ENCODE measurements around the gene COL6A2. TPM values are rescaled to one million over a fixed set of nuclear protein-coding genes. Genes with fewer than 3 reads are reported as not detected.
"Not testable (repeated sequence)": the region's sequence is repeated elsewhere in the genome, so short reads cannot be mapped to it uniquely, and the experiment has no call there.

COL6A2 gene
- total and polyA plus RNA-seq, 9 donors, result 481 to 1,002 (median 671) TPM

- no peaks in the 10 kb centered on the region for H3K9me3 ChIP-seq (replicated peaks; ENCODE audit: control insufficient read depth, low read depth, low read length)
- peaks cover 23% of the 10 kb centered on the region for H3K27me3 ChIP-seq (ENCODE audit: control insufficient read depth, insufficient read depth, low read length)
- no peak for DNase-seq
- no peak overlapping the region for H3K4me3 ChIP-seq (ENCODE audit: low read length)
- 88% methylated on average over 18 of the region's 21 CpGs for WGBS (ENCODE audit: insufficient coverage)
- H3K27ac ChIP-seq (ENCODE audit: low read length), result no peak overlapping the region
- no peaks in the 10 kb centered on the region for H3K36me3 ChIP-seq (ENCODE audit: control insufficient read depth, insufficient read depth, low read length)
- peaks cover 6% of the 10 kb centered on the region for H3K4me1 ChIP-seq (ENCODE audit: control insufficient read depth, insufficient read depth, low read length)
Measured at GRCh38 chr21:46142582-46143473, 44.9 kb downstream of the COL6A2 start.

DNA sequence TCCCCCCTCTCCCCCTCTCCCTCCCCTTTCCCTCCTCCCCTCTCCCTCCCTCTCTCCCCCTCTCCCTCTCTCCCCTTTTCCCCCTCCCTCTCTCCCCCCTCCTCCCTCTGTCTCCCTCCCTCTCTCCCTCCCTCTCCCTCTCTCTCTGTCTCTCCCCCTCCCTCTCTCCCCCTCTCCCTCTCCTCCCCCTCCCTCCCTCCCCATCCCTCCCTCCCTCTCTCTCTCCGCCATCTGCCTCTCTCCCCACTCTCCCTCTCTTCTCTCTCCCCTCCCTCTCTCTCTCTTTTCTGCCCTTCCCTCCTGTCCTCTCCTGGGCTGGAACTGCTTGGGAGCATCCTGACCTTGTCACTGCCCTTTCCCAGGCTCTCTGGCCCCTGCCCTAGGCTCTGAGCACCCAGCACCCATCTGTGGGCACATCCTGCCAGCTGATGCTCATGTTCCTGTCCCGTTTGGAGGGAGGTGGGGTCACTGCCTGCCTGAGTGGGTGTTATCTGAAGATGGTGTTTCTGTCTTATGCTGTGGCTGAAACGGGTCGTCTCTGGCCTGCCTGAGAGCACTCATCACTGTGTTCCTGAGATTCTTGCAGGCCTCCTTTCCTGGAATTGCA is 46.7 kb downstream of the COL6A2 start:
- Histone ChIP-seq H3K4me1 (ENCODE audit: control insufficient read depth, insufficient read depth, low read length) (peaks cover 6% of the 10 kb centered on the region), H3K9me3 (replicated peaks; ENCODE audit: control insufficient read depth, low read depth, low read length) (no peaks in the 10 kb centered on the region), H3K27me3 (ENCODE audit: control insufficient read depth, insufficient read depth, low read length) (peaks cover 22% of the 10 kb centered on the region), H3K36me3 (ENCODE audit: control insufficient read depth, insufficient read depth, low read length) (no peaks in the 10 kb centered on the region), H3K27ac (ENCODE audit: low read length) (no peak overlapping the region), H3K4me3 (ENCODE audit: low read length) (no peak overlapping the region)
- WGBS (ENCODE audit: insufficient coverage), result 19% methylated on average over 3 of the region's 4 CpGs
- no peak for DNase-seq

DNA sequence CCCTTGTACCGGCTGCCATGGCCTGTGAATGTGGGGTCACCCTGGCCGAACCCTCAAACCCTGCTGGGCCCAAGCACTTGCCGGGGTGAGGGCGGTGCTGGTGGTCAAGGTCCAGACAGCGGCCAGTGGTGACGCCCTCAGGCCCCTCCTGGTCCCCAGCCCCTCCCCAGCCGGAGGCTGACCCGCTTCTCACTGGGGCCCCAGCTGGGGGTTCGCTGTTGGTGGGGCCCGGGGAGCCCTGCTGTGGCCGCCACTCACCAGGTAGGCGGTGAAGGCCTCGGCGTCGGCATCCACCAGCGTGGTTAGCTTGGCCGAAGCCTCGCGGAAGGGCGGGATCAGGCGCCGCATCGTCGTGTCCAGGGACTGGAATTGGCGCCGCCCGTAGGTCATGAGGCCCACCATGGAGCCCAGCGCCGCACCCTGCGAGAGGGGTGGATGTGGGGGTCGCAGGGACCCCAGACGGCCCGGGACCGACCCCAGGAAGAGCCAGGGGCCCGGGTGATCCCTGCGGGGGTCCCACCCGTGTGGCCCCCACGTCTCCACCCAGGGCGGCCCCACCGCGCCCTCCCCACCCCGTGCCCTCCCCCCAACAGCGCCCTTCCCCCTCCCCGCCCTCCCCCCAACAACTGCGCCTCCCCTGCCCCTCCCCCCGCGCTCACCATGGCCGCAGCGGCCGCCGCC is 47.4 kb downstream of the COL6A2 start:
- H3K4me1 ChIP-seq (ENCODE audit: control insufficient read depth, insufficient read depth, low read length), result peaks cover 9% of the 10 kb centered on the region
- 95% methylated on average over 28 of the region's 51 CpGs for WGBS (ENCODE audit: insufficient coverage)
- H3K36me3 ChIP-seq (ENCODE audit: control insufficient read depth, insufficient read depth, low read length), result no peaks in the 10 kb centered on the region
- H3K9me3 ChIP-seq (replicated peaks; ENCODE audit: control insufficient read depth, low read depth, low read length), result no peaks in the 10 kb centered on the region
- H3K27me3 ChIP-seq (ENCODE audit: control insufficient read depth, insufficient read depth, low read length), result peaks cover 15% of the 10 kb centered on the region
- DNase-seq, result no peak
- H3K27ac ChIP-seq (ENCODE audit: low read length), result no peak overlapping the region
- no peak overlapping the region for H3K4me3 ChIP-seq (ENCODE audit: low read length)

DNA sequence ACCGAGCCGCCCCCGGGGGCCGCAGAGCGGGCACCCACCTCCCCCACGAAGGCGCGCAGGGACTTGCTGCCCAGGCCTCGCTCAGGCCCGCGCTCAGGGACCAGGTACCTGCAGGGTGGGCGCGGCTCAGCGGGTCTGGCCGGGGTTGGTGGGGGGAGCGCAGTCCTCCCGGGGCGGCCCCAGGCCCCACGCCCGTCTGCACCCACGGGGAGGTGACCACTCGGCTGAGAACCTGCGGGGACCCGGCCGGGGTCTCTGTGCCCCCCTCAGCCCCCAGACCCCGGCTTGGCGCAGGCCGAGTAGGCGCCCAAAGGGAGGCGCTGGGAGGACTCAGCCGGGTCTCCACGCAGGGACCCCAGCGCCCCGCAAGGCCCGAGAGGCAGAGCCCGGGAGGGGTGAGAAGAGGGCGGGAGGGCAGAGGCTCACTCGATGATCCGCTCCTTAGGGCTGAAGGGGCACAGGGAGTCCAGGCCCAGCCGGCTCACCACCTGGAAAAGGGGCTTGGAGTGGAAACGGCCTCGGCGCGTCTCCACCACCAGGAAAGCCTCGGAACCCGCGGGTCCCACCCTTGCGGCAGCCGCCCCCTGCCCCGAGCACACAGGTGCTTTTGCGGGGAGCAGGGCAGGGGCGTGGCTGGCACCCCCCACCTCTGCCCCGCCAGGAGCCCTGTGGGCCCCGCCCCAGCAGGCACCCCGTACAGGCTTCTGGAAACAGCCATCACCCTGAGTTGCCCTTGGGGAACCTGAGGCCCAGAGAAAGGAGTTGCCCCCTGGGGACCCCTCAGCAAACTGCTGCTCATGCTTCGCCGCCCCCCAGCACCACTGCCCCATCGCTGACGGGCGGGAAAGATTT is 48.2 kb downstream of the COL6A2 start:
- WGBS (ENCODE audit: insufficient coverage), result 83% methylated on average over 60 of the region's 60 CpGs
- no peak overlapping the region for H3K27ac ChIP-seq (ENCODE audit: low read length)
- no peak for DNase-seq

DNA sequence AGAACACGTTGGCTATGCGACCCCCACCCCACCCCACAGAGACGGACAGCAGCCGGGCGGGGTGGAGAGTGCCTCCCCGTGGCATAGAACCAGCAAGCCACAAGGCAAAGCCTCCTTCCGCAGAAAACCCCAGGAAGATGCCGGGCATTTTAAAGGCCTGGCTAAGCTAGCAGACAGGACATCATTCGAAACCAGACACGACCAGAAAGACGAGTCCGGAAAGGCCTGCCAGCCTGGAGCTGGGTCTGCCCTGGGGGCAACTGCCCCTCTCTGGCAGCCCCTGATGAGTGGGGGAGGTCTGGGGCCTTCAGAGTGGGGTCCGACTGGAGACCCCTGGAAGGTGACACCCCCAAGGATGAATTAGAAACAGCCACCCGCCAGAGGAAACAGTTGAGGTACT is 48.9 kb downstream of the COL6A2 start:
- Histone ChIP-seq H3K4me1 (ENCODE audit: control insufficient read depth, insufficient read depth, low read length) (peaks cover 11% of the 10 kb centered on the region), H3K27me3 (ENCODE audit: control insufficient read depth, insufficient read depth, low read length) (peaks cover 7% of the 10 kb centered on the region), H3K36me3 (ENCODE audit: control insufficient read depth, insufficient read depth, low read length) (no peaks in the 10 kb centered on the region), H3K9me3 (replicated peaks; ENCODE audit: control insufficient read depth, low read depth, low read length) (no peaks in the 10 kb centered on the region), H3K27ac (ENCODE audit: low read length) (no peak overlapping the region), H3K4me3 (ENCODE audit: low read length) (no peak overlapping the region)
- DNase-seq, result no peak
- WGBS (ENCODE audit: insufficient coverage), result 63% methylated on average over 4 of the region's 14 CpGs

More for the DNA sequence above, 48.2 kb downstream of the COL6A2 start:
- Histone ChIP-seq H3K36me3 (ENCODE audit: control insufficient read depth, insufficient read depth, low read length) (no peaks in the 10 kb centered on the region), H3K9me3 (replicated peaks; ENCODE audit: control insufficient read depth, low read depth, low read length) (no peaks in the 10 kb centered on the region), H3K4me3 (ENCODE audit: low read length) (no peak overlapping the region), H3K4me1 (ENCODE audit: control insufficient read depth, insufficient read depth, low read length) (peaks cover 11% of the 10 kb centered on the region), H3K27me3 (ENCODE audit: control insufficient read depth, insufficient read depth, low read length) (peaks cover 11% of the 10 kb centered on the region)

- H3K27me3 ChIP-seq (ENCODE audit: control insufficient read depth, insufficient read depth, low read length); H3K4me3 ChIP-seq (ENCODE audit: low read length); DNase-seq; H3K36me3 ChIP-seq (ENCODE audit: control insufficient read depth, insufficient read depth, low read length); H3K9me3 ChIP-seq (replicated peaks; ENCODE audit: control insufficient read depth, low read depth, low read length); H3K27ac ChIP-seq (ENCODE audit: low read length): not testable (repeated sequence)
- H3K4me1 ChIP-seq (ENCODE audit: control insufficient read depth, insufficient read depth, low read length), result peaks cover 14% of the 10 kb centered on the region
- 74% methylated on average over 10 of the region's 12 CpGs for WGBS (ENCODE audit: insufficient coverage)
Measured at GRCh38 chr21:46147429-46147828, 49.5 kb downstream of the COL6A2 start.

DNA sequence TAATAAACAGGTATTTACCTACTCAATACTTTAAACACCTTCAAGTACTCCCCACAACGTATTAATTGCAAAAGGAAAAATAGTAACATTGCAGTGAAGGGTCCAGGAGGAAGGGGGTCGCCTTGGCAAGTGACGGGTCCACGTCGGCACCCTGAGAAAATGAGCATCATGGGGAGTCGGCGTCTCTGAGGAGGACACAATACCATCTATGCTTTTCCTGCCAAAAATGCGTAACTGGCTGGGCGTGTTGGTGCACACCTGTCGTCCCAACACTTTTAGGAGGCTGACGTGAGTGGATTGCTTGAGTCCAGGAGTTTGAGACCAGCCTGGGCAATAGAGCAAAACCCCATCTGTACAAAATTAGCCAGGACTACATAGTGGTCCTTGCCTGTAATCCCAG is 50.2 kb downstream of the COL6A2 start:
- peaks cover 19% of the 10 kb centered on the region for H3K4me1 ChIP-seq (ENCODE audit: control insufficient read depth, insufficient read depth, low read length)
- no peak overlapping the region for H3K27ac ChIP-seq (ENCODE audit: low read length)
- no peaks in the 10 kb centered on the region for H3K36me3 ChIP-seq (ENCODE audit: control insufficient read depth, insufficient read depth, low read length)
- 85% methylated on average over 11 of the region's 11 CpGs for WGBS (ENCODE audit: insufficient coverage)
- no peaks in the 10 kb centered on the region for H3K27me3 ChIP-seq (ENCODE audit: control insufficient read depth, insufficient read depth, low read length)
- DNase-seq, result no peak
- no peaks in the 10 kb centered on the region for H3K9me3 ChIP-seq (replicated peaks; ENCODE audit: control insufficient read depth, low read depth, low read length)
- H3K4me3 ChIP-seq (ENCODE audit: low read length), result no peak overlapping the region

GRCh38 chr21:46149205-46149901 is 51.4 kb downstream of the COL6A2 start:
- peaks cover 18% of the 10 kb centered on the region for H3K4me1 ChIP-seq (ENCODE audit: control insufficient read depth, insufficient read depth, low read length)
- H3K27ac ChIP-seq (ENCODE audit: low read length), result no peak overlapping the region
- H3K27me3 ChIP-seq (ENCODE audit: control insufficient read depth, insufficient read depth, low read length), result no peaks in the 10 kb centered on the region
- 78% methylated on average over 13 of the region's 22 CpGs for WGBS (ENCODE audit: insufficient coverage)
- H3K36me3 ChIP-seq (ENCODE audit: control insufficient read depth, insufficient read depth, low read length), result no peaks in the 10 kb centered on the region
- no peak overlapping the region for H3K4me3 ChIP-seq (ENCODE audit: low read length)
- H3K9me3 ChIP-seq (replicated peaks; ENCODE audit: control insufficient read depth, low read depth, low read length), result no peaks in the 10 kb centered on the region
- DNase-seq, result no peak

GRCh38 chr21:46150073-46150472 is 52.2 kb downstream of the COL6A2 start:
- no peak overlapping the region for H3K27ac ChIP-seq (ENCODE audit: low read length)
- H3K4me1 ChIP-seq (ENCODE audit: control insufficient read depth, insufficient read depth, low read length), result peaks cover 18% of the 10 kb centered on the region
- 56% methylated on average over 15 of the region's 19 CpGs for WGBS (ENCODE audit: insufficient coverage)
- H3K9me3 ChIP-seq (replicated peaks; ENCODE audit: control insufficient read depth, low read depth, low read length), result no peaks in the 10 kb centered on the region
- DNase-seq, result no peak
- H3K27me3 ChIP-seq (ENCODE audit: control insufficient read depth, insufficient read depth, low read length), result no peaks in the 10 kb centered on the region
- no peak overlapping the region for H3K4me3 ChIP-seq (ENCODE audit: low read length)
- H3K36me3 ChIP-seq (ENCODE audit: control insufficient read depth, insufficient read depth, low read length), result no peaks in the 10 kb centered on the region

All from muscle of leg (tissue), 11 donors.